Spleen (tissue), 7 donors: ENCODE data around the gene MEF2C.

Source experiments
- POLR2A ChIP-seq, 3 donors: fragments of 450-650 bp; IDR thresholded peaks; one replicate each; pipeline ENCODE4 v1.5.1; 2017; ENCODE audit warnings: antibody characterized with exemption in 3 of 3, mild to moderate bottlenecking in 1 of 3
- POLR2AphosphoS5 ChIP-seq, 3 donors: sonication (generic); formaldehyde crosslinking; IDR thresholded peaks; one replicate each; pipeline ENCODE4 v1.5.1; 2017; ENCODE audit warnings: antibody characterized with exemption in 3 of 3
- TF ChIP-seq, protein P1 (sequence below), 11 experiments: fragments of 200-600 bp in 7 of 11; fragments of 450-650 bp in 4 of 11; sonication (generic) in 4 of 11; IDR thresholded peaks in 8 of 11; conservative IDR thresholded peaks in 3 of 11; 1 replicate in 7 of 11; 2 replicates in 4 of 11; pipeline versions ENCODE4 v1.4.0 to v1.8.0; 2016 to 2021; ENCODE audit warnings: antibody characterized with exemption in 11 of 11, inconsistent platforms in 4 of 11, mild to moderate bottlenecking in 1 of 11
- donor health status: DM: no; HTN: no; CAD: no; lungs with moderate emphysema.
- donor health status: DM: no; HTN: no; CAD: no.
- donor health status: DM: no; HTN: no; CAD: no.

DNA sequence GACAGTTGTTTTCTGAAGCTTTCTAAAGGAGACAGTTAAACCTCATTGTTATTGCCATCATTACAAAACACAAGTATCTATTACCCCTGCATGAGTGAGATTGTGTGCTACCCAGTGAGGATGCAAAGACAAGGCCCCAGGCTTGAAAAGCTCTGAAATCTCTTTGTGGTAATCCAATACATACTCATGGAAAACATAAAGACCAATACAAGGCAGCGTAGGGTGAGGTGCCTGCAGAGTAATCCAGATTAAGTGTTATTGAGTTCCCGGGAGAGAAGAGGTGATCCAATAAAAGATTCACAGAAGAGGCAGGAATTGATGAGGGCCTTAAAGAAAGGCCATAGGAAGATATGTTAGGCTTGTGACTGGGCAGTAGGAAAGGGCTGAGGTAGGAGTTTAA lies 150.1 kb downstream of the MEF2C start:
- TF ChIP-seq POLR2A (IDR thresholded peaks at IDR 0.05) (no peak), POLR2AphosphoS5 (IDR thresholded peaks at IDR 0.05) (no peak)
- TF ChIP-seq, protein P1, sequence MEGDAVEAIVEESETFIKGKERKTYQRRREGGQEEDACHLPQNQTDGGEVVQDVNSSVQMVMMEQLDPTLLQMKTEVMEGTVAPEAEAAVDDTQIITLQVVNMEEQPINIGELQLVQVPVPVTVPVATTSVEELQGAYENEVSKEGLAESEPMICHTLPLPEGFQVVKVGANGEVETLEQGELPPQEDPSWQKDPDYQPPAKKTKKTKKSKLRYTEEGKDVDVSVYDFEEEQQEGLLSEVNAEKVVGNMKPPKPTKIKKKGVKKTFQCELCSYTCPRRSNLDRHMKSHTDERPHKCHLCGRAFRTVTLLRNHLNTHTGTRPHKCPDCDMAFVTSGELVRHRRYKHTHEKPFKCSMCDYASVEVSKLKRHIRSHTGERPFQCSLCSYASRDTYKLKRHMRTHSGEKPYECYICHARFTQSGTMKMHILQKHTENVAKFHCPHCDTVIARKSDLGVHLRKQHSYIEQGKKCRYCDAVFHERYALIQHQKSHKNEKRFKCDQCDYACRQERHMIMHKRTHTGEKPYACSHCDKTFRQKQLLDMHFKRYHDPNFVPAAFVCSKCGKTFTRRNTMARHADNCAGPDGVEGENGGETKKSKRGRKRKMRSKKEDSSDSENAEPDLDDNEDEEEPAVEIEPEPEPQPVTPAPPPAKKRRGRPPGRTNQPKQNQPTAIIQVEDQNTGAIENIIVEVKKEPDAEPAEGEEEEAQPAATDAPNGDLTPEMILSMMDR (IDR thresholded peaks at IDR 0.05 in 8 of 11, conservative IDR thresholded peaks at IDR 0.05 in 3 of 11), result no peak
